ENCODE data around the gene NAT8L.

Gene NAT8L

DNA sequence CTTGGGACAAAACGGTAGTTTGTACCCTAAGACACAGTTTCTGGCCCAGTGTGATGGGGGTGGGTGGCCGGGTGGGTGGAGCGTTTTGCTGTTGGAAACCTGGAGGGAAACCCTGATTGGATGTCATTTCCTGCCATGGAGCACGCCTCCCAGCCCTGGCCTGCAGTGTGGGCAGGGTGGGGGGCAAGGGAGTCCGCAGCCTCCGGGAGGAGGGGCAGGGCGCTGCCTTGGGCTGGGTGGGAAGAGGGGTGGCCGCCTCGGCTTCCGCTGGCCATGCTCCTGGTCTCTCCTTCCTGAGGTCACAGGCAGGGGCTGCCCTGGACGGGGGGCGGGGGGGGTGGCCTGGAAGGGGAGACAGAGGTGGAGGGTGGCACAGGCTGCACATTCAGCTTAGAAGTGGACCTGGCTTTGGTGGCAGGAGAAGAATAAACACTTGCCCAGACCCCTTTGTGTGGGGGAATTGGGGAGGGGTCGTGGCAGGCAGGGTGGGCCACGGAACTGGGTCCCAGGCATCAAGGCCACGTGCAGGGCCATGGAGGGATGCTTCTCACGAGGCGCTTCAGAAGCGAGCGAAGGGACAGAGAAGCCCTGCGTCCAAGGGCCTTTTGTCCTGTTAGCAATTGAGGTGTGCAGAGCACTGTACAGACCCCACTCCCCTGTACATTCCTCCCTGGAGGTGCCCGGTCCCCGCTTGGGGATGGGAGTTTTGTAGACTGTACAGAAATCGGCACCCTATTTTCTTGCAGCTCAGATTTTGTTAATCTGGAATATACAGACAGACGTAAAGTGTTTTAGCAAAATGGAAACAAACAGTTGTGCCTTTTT is 6.2 kb downstream of the NAT8L start:
- DNase-seq = no peak

DNA sequence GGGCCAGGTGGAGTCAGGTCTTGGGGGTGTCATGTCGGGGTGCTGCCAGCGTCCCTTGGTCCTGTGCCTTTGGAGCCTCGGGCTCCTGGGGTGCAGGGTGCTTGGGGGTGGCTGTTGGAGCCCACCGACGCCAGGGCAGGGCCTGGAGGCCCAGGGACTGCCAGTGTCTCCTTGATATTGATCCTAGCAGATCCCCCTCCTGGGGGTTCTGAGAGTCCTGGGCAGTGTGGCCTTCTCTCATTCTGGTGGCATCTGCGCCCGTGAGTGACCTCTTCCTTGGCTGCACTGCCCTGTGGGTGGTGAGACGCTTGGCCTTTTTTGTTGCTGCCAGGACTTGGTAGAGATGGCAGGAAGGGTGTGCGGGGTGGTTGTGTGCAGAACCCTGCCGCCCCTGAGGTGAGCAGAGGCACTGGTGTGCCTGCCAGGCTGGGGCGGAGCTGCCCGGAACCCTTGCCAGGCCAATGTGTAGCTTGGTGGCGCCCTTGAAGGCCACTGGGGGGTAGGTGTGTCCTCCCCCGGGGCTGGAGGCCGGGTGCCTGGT is 7.0 kb downstream of the NAT8L start:
- no peak for DNase-seq

DNA sequence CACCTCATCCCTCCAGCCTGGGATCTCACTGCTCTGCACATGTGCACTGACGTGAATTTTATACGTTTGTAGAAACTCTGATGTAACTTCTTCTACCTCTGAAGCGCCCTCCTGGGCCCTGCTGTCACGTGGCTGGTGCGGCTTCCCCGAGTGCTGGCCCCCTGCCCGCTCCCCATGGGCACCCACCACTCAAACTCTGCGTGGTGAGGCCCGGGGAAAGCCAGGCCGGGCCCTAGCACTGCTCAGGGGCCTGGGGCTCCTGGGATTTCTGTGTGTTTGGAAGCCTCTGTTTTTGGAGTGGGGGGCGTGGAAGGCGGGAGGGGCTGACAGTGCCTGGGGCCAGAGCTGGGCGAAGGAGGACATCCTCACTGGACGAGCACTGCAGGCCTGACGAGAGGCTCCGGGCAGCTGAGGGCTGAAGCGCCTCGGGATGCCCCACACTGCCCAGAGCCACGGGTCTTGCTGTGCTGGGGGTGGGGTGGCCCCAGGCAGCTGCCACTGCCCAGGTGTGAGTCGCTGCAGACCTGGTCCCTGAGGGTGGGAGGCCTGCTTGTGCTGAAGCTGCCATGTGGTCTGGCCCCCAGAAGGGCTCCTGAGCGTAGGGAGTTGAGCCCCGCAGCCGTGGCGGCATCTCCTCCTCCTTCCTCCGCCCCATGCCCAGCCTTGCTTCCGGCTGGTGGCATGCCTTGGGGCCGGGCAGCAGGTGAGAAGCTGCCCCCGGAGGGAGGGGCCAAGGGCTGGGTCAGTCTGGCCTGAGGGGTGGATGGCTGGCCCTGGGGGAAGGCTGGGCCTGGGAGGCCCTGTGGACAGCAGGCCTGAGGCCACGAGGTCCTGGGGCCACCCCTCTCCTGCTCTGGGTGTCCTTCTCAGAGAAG is 7.7 kb downstream of the NAT8L start:
- DNase-seq = no peak

DNA sequence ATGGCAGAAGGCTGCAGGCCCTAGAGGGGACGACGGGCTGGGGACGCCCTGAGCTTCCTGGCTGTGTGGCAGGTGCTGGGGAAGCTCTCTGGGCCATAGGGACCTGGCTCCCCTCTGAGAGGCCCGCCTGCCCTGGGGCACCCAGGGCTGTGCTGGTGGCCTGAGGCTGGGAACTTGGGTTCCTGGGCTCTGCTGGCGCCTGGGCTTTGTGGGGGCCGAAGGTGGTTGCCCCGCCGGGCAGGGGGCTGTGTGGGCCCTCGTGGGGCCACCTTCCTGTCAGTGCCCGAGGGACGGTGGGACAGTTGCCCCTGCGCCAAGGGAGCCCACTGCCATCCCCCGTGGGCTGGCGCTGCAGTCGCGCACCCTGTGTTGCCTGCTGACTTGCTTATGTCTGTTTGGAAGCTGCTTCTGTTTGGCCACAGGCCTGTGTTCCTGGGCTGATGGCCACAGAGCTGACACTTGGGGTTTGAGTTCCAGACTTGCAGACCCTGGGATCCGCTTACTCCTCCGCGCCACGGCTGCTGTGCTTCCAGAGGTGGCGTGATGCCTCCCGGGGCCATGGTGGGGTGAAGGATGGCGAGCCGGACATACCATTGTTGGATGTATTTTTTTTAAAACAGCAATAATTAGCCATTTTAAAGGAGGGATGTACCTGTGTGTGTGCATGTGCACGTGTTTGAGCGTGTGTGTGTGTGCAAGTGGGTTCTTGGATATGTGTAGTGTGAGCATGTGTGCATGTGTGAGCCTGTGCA is 8.5 kb downstream of the NAT8L start:
- no peak for DNase-seq

DNA sequence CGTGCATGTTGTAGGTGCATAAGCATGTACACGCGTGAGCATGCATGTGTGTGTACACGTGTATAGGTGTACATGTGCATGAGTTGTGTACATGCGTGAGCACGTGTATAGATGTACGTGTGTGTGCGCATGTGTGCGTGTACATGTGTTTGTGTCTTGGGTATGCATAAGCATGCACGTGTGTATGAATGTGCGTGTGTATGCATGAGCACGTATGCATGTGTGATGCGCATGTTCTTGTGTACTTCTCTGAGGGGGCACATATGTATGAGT is 9.0 kb downstream of the NAT8L start:
- DNase-seq = no peak

DNA sequence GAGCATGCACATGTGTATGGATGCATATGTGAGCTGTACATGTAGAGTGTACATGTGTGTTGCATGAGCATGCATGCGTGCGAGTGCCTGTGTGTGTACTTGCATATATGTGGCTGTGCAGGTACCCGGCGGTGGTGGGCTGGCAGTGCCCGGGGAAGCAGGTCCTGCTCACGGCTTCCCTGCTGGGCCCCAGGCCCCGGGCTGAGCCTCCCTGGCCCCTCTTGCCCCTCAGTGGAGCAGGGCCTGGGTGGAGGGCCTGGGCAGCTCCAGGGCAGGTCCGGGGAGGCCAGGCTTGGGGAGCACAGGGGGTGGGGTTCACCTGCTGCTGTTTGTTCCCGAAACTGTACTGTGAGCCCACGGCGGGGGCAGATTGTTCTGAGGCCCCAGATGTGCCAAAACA is 9.4 kb downstream of the NAT8L start:
- DNase-seq = no peak

DNA sequence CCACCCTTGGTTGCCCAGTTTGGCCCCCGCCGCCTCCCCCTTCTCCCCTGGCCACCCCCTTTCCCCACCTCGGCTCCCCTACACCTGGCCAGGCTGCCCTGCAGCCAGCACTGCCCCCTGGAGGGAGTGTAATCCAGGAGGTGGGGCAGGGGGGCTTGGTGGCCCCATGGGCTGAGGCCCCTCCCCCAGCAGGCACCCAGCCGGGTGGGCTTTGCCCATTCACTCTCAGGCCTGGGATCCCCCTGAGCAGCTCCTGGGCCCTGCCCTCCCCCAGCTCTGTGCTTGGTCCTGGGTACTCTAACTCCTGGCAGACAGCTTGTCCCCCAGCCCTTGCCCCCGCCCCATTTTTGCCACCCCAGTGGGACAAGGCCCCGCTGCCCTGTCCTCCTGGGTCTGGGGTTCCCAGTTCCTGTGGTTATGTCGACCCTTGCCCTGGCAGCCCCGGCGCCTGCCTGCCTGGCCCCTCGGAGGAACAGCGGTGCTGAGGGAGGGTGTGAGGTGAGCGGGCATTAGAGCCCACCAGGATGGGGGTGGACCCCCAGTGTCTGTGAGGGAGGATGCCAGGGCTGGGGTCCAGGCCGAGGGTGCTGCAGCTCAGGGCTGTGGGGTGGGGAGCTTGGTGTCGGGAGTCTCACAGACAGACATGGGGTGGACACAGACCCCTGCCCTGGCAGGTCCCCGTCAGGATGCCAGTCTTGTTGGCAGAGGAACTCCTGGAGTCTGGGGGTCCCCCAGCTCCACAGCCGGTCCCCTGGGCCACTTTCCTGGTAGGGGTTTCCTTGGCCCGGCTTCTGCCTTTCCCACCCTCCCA is 10.2 kb downstream of the NAT8L start:
- no peak for DNase-seq

DNA sequence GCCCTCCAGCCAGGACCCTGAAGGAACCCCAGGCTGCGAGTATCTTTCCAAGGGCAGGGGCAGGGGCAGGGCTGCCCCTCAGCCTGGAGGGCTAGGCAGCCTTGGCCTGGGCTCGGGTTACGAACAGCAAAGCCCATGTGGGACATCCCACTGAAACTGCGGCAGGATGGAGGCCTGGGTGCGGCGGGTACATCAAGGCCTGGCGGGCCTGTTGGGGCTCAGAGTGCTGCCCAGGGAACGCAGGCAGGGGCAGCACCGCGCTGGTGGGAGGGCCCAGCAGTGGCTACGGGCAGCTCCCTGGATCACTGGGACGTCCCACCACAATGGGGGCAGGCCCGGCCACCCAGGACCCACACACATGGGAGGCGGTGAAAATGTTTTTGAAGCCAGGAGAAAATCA is 10.9 kb downstream of the NAT8L start:
- DNase-seq = no peak

DNA sequence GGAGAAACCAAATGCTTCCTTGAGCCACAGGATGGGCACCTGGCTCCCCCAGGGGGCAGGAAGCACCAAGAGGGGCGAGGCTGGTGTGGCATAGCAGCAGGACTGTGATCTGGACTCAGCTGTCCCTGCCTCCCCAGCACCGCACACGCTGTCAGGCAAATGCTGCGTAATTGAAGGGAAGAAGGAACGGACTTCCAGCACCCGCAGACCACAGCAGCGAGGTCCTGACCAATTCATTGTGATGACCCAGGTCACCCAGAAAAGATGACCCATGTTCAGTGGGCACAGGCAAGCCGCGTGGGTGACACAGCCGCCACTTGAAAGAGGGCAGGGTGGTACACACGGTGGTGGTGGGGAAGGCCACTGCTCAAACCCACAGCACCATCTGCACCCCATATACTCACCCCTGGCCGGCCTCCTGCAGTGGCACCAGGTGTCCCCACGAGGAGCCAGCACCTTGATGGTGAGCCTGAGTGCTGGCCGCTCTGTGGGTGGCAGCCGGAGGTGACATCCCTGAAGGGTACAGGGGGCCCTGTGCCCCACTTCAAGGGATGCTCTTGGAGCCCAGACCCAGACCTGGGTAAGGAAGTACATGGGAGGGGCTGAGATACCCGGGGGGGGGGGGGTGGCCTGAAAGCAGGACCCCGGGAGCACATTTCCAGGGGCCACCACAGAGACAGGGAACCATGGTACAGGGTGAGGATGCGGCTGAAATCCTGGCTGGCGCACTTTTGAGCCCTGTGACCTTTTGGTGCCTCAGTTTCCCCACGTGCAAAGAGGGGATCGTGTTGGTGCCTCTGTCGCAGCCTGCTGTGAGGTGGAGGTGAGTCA is 11.5 kb downstream of the NAT8L start:
- no peak for DNase-seq

DNA sequence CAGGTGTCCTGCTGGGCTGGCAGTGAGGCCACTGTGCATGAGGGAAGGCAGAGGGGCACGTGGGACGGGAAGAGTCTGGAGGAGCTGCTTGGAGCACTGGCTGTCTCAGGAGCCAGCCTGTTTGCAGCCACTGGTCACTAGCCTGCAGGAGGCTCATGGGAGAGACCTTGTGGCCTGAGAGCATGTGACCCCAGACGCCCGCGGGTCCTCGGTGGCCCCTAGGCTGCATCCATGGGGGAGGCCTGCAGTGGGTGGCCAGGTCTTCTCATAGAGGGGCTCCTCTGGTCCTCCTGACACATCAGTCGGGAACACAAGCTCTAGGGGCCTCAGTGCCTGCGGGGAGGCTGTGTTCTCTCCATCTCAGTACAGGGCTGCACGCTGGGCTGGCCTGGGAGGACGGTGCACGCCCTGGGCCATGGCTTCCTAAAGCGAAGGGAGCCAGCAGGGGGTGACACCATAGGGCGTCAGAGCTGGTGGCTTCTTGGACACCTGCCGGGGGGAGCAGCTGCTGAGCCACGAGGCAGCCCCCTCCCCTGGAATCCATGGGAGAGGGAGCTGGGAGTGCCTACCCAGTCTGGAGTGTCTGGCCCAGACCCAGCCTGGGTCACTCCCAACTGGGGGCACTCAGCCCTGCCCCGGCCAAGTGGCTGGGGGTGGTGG is 12.3 kb downstream of the NAT8L start:
- no peak for DNase-seq

DNA sequence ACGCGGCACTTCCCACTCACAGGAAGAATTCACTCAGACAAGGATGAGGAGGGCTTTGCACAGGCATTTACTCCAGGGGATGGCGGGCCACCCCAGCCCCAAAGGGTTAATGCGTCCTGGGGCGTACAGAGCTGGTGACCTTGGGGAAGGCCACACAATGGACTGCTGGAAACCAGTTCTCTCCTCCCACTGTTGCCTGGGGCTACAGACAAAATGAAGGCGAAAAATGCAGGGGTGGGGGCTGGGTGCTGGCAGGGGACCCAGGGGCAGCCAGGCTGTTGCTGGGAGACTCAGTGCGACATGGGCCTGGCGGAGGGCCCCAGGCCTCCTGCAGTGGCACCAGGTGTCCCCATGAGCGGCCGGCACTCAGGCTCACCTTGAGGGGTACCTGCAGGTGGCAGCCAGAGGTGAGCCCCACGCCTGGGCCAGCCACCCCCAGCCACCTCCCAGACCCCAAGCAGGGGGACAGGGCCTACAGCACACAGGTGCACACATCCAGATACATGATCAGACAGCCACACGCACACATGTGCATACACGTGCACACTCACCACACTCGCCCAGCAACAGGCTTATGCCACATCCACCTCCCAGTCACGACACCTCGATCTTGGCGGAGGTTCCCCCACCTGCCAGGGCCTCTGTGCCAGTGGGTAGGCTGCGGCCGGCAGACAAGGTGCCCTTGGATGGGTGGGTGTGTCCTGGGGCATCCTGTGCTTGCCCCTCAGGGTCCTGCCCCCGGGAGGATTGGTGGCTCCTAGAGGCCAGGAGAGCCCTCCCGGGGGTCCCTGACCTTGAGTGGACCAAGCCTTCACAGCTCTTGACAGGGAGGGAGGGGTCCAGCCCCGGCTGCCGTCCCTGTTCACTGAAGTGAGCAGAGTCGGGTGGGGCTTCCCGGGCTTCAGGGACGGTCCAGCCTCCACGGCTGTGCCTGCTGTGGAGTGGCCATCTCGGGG is 13.1 kb downstream of the NAT8L start:
- DNase-seq = no peak

DNA sequence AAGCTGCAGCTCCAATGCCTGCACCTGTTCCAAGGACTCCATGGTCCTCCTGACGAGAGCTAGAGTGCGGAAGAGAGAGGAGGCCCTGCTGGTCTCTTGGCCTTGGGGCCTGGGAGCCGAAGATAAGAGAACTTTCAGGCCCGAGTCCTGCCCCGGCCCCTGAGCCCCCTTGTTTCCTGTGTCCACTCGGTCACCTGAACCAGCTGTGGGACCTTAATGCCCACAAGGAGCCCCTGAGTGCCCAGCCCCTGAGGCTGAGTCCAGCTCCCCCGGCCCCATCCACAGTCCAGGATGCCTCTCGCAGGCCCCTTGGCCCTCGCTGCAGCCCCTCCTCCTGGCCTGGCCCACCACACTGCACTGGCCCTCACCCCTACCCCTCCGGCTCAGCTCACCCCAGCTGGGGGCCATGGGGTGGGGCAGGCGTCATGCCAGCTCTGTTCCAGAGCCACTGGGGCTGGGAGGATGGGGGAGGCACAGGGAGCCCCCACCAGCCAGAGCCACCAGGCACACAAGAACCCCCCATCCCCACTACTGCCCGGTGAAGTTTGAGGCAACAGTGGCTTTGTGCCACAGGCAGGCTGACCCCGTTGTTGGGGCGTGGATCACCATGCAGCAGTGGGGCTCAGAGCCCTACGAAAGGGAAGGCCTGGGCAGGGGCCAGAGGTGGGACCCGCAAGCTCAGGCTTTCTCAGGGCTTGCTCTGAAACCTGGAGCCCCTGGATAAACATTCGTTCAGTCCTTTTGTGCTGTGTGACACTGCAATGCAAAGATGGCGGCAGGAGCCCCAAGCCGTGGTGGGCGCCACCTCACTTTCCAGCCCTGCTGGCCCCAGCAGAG is 14.1 kb downstream of the NAT8L start:
- no peak for DNase-seq

DNA sequence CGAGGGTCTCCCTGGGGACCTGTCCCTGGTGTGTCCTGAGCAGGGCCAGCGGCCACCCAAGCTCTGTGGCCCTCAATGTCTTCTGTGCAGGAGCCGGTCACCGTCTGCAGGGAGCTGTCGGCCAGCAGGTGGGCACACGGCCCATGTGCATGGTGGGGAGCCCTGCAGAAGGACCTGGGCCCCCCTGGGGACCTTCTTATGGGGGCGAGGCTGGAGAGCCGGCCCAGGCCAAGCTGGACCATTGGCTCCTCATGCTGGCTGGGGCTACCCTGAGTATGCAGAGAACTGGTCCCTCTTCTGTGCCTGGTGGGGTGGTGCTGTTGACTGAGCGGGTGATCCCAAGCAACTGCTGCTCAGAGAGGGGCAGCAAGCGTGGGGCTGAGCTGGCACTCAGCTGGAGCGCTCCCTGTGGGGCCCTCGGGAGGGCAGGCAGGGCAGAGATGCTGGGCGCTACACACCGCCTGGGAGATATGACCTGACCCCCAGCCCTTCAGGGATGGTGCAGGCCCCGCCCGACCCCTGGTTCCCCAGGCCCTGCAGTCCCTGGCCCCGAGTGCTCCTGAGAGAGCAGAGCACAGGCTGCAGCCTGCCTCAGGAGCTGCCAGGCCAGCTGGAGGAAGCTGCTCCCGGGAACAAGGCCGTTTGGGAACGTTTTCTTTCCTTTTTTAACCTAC is 14.8 kb downstream of the NAT8L start:
- DNase-seq = no peak

DNA sequence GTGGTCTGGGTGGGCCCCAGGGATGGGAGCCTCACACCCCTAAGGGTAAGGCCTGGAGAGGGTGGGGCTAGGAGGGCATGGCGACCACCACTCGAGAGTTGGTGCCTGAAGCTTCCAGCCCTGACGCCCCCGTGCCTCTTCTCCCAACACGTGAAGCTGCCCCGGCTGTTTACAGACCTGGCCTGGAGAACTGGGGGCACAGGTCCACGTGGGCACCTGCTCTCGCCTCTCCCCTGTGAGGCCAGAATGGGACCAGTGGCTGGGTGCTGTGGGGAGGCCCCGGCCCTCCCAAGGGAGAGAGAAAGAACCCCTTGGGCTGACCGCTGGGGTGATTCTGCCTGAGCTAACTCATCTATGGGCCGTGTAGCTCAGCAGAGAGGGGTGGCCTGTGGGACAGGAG is 15.5 kb downstream of the NAT8L start:
- DNase-seq = no peak

DNA sequence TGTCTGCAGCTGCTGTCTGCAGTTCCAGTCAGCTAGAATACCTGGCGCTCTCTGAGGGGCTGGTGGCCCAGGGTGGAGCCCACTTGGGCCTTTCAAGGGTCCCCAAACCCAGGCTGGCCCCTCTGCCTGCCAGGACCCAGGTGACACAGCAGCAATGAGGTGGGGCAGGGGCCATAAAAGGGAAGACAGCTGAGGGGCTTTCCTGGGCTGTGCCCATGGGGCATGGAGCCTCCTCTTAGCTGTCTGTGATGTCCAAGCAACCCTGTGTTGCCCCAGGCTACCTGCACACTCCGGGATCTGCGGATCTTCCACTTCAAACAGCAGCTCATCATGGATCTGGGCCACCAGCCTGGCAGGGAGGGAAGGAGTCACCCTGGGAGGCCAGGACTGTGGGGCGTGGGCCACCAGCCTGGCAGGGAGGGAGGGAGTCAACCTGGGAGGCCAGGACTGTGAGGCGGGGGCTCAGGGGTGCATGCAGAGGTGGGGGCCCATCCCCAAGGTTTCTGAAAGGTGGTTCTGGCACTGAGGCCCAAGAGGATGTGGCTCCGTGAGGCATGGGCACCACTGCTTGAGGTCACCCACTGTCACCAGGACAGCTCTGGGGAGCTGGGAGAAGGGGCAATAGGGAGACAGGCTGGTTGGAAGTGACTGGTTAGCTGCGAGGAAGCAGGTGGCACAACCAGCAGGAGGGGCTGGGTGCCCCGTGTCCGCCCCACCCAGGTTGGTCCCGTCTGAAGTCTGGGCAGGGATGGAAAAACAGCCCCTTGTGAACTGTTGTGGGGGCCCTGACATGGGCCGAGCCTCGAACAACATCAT is 16.3 kb downstream of the NAT8L start:
- DNase-seq = no peak

DNA sequence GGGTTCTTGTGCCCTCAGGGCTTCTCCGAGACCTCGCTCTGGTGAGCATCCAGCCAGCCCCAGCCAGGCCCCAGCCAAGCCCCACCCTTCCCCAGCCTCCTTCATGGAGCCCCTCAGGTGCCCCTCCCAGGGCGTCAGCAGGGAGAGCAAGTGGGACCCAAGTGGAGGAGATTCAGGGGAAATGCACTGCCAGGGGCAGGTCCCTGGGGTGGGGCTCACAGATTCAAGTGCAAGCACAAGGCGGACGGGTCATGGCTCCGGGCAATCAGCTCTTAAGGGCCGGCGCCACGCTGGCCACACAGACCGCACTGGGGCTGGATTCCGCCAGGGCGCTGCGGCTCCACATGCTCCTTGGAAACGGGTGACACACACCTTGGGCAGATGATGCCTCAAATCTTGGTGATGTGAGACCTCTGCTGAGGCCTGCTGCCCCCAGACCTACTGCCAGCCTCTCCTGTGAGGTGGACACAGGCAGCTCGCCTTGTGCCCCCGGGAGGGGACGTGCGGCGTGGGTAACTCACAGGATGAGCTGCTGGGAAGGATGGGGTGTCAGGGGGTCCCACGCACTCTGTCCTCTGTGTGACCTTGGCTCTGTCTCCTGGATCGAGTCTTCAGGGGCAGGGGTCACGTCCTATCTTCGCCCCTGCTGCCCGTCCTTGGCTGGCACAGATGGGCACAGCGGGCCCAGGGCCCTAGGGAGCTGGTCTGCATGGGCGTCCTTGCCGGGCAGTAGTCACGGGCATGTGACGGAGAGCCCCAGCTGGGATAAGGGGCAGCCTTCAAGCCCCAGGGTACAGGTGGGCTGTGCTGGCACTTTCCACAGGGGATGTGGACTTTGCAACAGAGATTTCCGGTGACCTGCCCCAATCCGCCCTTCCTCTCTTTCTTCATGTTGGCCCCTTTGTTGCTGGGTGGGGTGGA is 17.1 kb downstream of the NAT8L start:
- DNase-seq = no peak

All from activated CD4-positive, alpha-beta T cell treated with anti-CD3 and anti-CD28 coated beads, Interleukin-2, amount 50 U/mL, for 48 hours (primary cell).